HEK293 (cell line): ENCODE measurements around the gene REEP6.

Experiments
- CTCF ChIA-PET: fragments of 350-600 bp; formaldehyde crosslinking; extraction: SDS; loops from one replicate; lab custom pipeline; 2021; ENCODE audit warnings: antibody characterized with exemption; lab: Yijun Ruan, JAX
- POLR2A ChIA-PET: fragments of 300-600 bp; formaldehyde crosslinking; extraction: SDS; loops from one replicate; lab custom pipeline; 2020; ENCODE audit warnings: antibody characterized with exemption, inconsistent platforms; lab: Yijun Ruan, JAX
- H3K27ac ChIP-seq: fragments of 200-500 bp; sonication (Bioruptor generic); 2 replicates; pipeline ENCODE4 v1.5.1; 2014; ENCODE audit warnings: low read depth, low read length, control low read depth, inconsistent platforms; ENCODE audit errors: extremely low read depth
- H3K36me3 ChIP-seq, 2 experiments: fragments of 200-500 bp in 1 of 2; sonication (Bioruptor generic) in 1 of 2; 1 replicate in 1 of 2; 2 replicates in 1 of 2; pipeline ENCODE4 v1.5.1; 2014 to 2017; ENCODE audit warnings: inconsistent platforms in 2 of 2, low read length in 2 of 2; ENCODE audit not compliant: control insufficient read depth in 2 of 2, insufficient read depth in 1 of 2
- H3K4me1 ChIP-seq: fragments of 200-500 bp; sonication (Bioruptor generic); 2 replicates; pipeline ENCODE4 v1.5.1; 2014; ENCODE audit warnings: mild to moderate bottlenecking, low read length, inconsistent platforms; ENCODE audit not compliant: control insufficient read depth, insufficient read depth
- H3K4me3 ChIP-seq: 2 replicates; pipeline ENCODE4 v1.5.1; 2011; ENCODE audit warnings: low read depth, mild to moderate bottlenecking, control low read depth, low read length, moderate library complexity
- H3K9me3 ChIP-seq: fragments of 200-500 bp; sonication (Bioruptor generic); 2 replicates; pipeline ENCODE4 v1.5.1; 2014; ENCODE audit warnings: low read depth, low read length, inconsistent platforms; ENCODE audit not compliant: control insufficient read depth, insufficient read depth
- EGR2 ChIP-seq: fragments of 450-650 bp; formaldehyde crosslinking; IDR thresholded peaks from 2 replicates; pipeline ENCODE4 v1.5.1; 2016; ENCODE audit warnings: low read depth, missing biosample characterization, missing genetic modification characterization
- GLIS2 ChIP-seq: fragments of 450-650 bp; formaldehyde crosslinking; IDR thresholded peaks from 2 replicates; pipeline ENCODE4 v1.5.1; 2016; ENCODE audit warnings: missing biosample characterization, missing genetic modification characterization
- SCRT2 ChIP-seq: fragments of 450-650 bp; formaldehyde crosslinking; IDR thresholded peaks from 2 replicates; pipeline ENCODE4 v1.5.1; 2016; ENCODE audit warnings: missing biosample characterization, missing genetic modification characterization
- WT1 ChIP-seq: fragments of 450-650 bp; formaldehyde crosslinking; IDR thresholded peaks from 2 replicates; pipeline ENCODE4 v1.5.1; 2016; ENCODE audit warnings: missing biosample characterization, missing genetic modification characterization
- ZEB2 ChIP-seq: fragments of 450-650 bp; formaldehyde crosslinking; IDR thresholded peaks from 2 replicates; pipeline ENCODE4 v1.5.1; 2016; ENCODE audit warnings: missing biosample characterization, missing genetic modification characterization
- ZFHX2 ChIP-seq: fragments of 450-650 bp; formaldehyde crosslinking; conservative IDR thresholded peaks from 2 replicates; pipeline ENCODE4 v1.5.1; 2016; ENCODE audit warnings: missing biosample characterization, missing genetic modification characterization
- ZIC2 ChIP-seq: fragments of 450-650 bp; formaldehyde crosslinking; IDR thresholded peaks from 2 replicates; pipeline ENCODE4 v1.5.1; 2016; ENCODE audit warnings: missing biosample characterization, missing genetic modification characterization
- ZNF169 ChIP-seq: fragments of 450-650 bp; formaldehyde crosslinking; IDR thresholded peaks from 2 replicates; pipeline ENCODE4 v1.5.1; 2016; ENCODE audit warnings: missing biosample characterization, missing genetic modification characterization
- ZNF221 ChIP-seq: fragments of 450-650 bp; formaldehyde crosslinking; IDR thresholded peaks from 2 replicates; pipeline ENCODE4 v1.5.1; 2017; ENCODE audit warnings: missing biosample characterization, missing genetic modification characterization, borderline replicate concordance
- ZNF223 ChIP-seq: fragments of 450-650 bp; formaldehyde crosslinking; IDR thresholded peaks from 2 replicates; pipeline ENCODE4 v1.5.1; 2016; ENCODE audit warnings: missing biosample characterization, missing genetic modification characterization
- ZNF23 ChIP-seq: fragments of 450-650 bp; formaldehyde crosslinking; IDR thresholded peaks from 2 replicates; pipeline ENCODE4 v1.5.1; 2016; ENCODE audit warnings: missing biosample characterization, missing genetic modification characterization, borderline replicate concordance
- ZNF24 ChIP-seq: fragments of 450-650 bp; formaldehyde crosslinking; IDR thresholded peaks from 2 replicates; pipeline ENCODE4 v1.5.1; 2016; ENCODE audit warnings: missing biosample characterization, missing genetic modification characterization
- ZNF514 ChIP-seq: fragments of 450-650 bp; formaldehyde crosslinking; IDR thresholded peaks from 2 replicates; pipeline ENCODE4 v1.5.1; 2016; ENCODE audit warnings: missing biosample characterization, missing genetic modification characterization
- ZNF549 ChIP-seq: fragments of 450-650 bp; IDR thresholded peaks from 2 replicates; pipeline ENCODE4 v1.5.1; 2018; ENCODE audit warnings: missing biosample characterization, missing genetic modification characterization, mild to moderate bottlenecking, inconsistent platforms, moderate library complexity
- ZNF600 ChIP-seq: fragments of 450-650 bp; formaldehyde crosslinking; IDR thresholded peaks from 2 replicates; pipeline ENCODE4 v1.5.1; 2016; ENCODE audit warnings: missing biosample characterization, missing genetic modification characterization
- ZNF768 ChIP-seq: fragments of 450-650 bp; formaldehyde crosslinking; IDR thresholded peaks from 2 replicates; pipeline ENCODE4 v1.5.1; 2018; ENCODE audit warnings: missing biosample characterization, mild to moderate bottlenecking, missing genetic modification characterization
- TF ChIP-seq, protein P1 (sequence below): fragments of 450-650 bp; formaldehyde crosslinking; IDR thresholded peaks from 2 replicates; pipeline ENCODE4 v1.5.1; 2016; ENCODE audit warnings: missing biosample characterization, missing genetic modification characterization, borderline replicate concordance
- TF ChIP-seq, protein P2 (sequence below): fragments of 450-650 bp; formaldehyde crosslinking; IDR thresholded peaks from 2 replicates; pipeline ENCODE4 v1.5.1; 2016; ENCODE audit warnings: missing biosample characterization, missing genetic modification characterization
- TF ChIP-seq, protein P3 (sequence below): fragments of 450-650 bp; formaldehyde crosslinking; IDR thresholded peaks from 2 replicates; pipeline ENCODE4 v1.5.0; 2017; ENCODE audit warnings: missing biosample characterization, missing genetic modification characterization, borderline replicate concordance

Gene REEP6

DNA sequence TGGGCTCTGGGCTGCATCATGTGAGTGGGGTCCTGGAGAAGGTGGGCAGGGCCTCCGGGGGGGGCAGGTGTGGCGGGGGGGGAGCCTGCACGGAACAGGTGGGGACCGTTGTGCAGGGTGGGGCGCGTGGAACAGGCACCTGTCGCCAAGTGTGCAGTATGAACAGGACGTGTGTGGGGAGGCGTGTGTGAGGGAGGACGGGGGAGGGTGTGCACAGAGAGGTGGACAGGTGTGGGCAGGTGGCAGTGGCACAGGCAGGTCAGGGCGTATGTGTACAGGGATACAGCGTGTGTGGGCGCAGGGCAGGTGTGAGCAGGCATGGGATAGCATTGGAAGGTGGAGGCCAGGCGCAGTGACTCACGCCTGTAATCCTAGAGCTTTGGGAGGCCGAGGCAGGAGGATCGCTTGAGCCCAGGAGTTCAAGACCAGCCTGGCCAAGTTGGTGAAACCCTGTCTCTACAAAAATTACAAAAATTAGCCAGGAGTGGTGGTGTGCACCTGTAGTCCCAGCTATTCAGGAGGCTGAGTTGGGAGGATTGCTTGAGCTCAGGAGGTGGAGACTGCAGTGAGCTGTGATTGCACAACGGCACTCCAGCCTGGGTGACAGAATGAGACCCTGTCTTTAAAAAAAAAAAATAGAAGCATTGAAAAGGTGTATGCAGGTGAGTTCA is 36.1 kb downstream of the REEP6 start (continued):
- peak; percentile 49; the same call in 1 of the 2 replicates for TF ChIP-seq ZEB2 (tag by site-specific recombination)
- no peak for TF ChIP-seq ZNF549 (tag by site-specific recombination)
- no peak for TF ChIP-seq ZNF221 (tag by site-specific recombination)
- TF ChIP-seq, protein P1, sequence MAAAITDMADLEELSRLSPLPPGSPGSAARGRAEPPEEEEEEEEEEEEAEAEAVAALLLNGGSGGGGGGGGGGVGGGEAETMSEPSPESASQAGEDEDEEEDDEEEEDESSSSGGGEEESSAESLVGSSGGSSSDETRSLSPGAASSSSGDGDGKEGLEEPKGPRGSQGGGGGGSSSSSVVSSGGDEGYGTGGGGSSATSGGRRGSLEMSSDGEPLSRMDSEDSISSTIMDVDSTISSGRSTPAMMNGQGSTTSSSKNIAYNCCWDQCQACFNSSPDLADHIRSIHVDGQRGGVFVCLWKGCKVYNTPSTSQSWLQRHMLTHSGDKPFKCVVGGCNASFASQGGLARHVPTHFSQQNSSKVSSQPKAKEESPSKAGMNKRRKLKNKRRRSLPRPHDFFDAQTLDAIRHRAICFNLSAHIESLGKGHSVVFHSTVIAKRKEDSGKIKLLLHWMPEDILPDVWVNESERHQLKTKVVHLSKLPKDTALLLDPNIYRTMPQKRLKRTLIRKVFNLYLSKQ (tag by site-specific recombination) = no peak
- peak; percentile 95 for TF ChIP-seq SCRT2 (tag by site-specific recombination)
- no peak for TF ChIP-seq ZNF768 (tag by site-specific recombination)
- TF ChIP-seq ZIC2 (tag by site-specific recombination) = no peak
- no peak for TF ChIP-seq ZNF24 (tag by site-specific recombination)
- TF ChIP-seq ZFHX2 = peak; percentile 79
- TF ChIP-seq, protein P2, sequence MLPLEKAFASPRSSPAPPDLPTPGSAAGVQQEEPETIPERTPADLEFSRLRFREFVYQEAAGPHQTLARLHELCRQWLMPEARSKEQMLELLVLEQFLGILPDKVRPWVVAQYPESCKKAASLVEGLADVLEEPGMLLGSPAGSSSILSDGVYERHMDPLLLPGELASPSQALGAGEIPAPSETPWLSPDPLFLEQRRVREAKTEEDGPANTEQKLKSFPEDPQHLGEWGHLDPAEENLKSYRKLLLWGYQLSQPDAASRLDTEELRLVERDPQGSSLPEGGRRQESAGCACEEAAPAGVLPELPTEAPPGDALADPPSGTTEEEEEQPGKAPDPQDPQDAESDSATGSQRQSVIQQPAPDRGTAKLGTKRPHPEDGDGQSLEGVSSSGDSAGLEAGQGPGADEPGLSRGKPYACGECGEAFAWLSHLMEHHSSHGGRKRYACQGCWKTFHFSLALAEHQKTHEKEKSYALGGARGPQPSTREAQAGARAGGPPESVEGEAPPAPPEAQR (tag by site-specific recombination) = no peak
- TF ChIP-seq ZNF514 = no peak
- TF ChIP-seq ZNF23 (tag by site-specific recombination) = no peak
- no peak for TF ChIP-seq ZNF169
- no peak for TF ChIP-seq GLIS2 (tag by site-specific recombination)
- peak; percentile 52; the same call in 1 of the 2 replicates for TF ChIP-seq ZNF600 (tag by site-specific recombination)
- peak; percentile 86; the same call in 1 of the 2 replicates for TF ChIP-seq EGR2
- TF ChIP-seq WT1 (tag by site-specific recombination) = no peak
- TF ChIP-seq, all 188 proteins: peak for 8

DNA sequence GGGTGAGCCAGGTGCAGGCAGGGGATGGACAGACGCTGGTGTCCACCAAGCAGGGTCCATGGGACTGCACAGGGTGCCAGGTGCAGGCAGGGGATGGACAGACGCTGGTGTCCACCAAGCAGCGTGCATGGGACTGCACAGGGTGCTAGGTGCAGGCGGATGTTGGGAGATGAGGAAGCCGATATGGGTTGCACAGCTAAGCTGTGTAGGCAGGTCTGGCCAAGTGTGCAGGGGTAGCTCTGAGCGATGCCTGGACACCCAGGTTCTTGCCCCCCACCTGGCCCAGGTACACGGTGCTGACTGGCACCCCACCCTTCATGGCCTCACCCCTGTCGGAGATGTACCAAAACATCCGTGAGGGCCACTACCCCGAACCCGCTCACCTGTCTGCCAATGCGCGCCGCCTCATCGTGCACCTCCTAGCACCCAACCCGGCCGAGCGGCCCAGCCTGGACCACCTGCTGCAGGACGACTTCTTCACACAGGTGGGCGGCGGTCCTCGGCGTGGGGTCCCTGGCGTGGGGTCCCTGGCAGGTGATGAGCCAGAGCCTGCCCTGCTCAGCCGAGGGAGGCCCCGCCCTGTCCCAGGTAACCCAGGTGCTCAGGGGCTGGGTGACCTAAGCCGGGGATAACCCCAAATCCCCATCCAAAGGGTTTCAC is 36.8 kb downstream of the REEP6 start:
- CTCF ChIA-PET = no interaction called here
- POLR2A ChIA-PET = no interaction called here
- Histone ChIP-seq H3K4me1 (no peaks in the 10 kb centered on the region), H3K27ac (no peak overlapping the region), H3K4me3 (no peak overlapping the region), H3K9me3 (no peaks in the 10 kb centered on the region), H3K36me3 (no peaks in the 10 kb centered on the region)
- TF ChIP-seq SCRT2 (tag by site-specific recombination) = peak; percentile 24; the same call in 1 of the 2 replicates
- TF ChIP-seq, protein P3, sequence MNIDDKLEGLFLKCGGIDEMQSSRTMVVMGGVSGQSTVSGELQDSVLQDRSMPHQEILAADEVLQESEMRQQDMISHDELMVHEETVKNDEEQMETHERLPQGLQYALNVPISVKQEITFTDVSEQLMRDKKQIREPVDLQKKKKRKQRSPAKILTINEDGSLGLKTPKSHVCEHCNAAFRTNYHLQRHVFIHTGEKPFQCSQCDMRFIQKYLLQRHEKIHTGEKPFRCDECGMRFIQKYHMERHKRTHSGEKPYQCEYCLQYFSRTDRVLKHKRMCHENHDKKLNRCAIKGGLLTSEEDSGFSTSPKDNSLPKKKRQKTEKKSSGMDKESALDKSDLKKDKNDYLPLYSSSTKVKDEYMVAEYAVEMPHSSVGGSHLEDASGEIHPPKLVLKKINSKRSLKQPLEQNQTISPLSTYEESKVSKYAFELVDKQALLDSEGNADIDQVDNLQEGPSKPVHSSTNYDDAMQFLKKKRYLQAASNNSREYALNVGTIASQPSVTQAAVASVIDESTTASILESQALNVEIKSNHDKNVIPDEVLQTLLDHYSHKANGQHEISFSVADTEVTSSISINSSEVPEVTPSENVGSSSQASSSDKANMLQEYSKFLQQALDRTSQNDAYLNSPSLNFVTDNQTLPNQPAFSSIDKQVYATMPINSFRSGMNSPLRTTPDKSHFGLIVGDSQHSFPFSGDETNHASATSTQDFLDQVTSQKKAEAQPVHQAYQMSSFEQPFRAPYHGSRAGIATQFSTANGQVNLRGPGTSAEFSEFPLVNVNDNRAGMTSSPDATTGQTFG = no peak
- peak; percentile 66; the same call in 1 of the 2 replicates for TF ChIP-seq ZEB2 (tag by site-specific recombination)
- TF ChIP-seq ZNF223 (tag by site-specific recombination) = 0 out of 2 replicates have a peak, but pooled peaks have one; percentile 16
